Measurements from ENCODE around the gene ALDH16A1. TPM values are rescaled to one million over a fixed set of nuclear protein-coding genes. Genes with fewer than 3 reads are reported as not detected.

The ALDH16A1 gene
- total and polyA plus RNA-seq, 2 donors (not counting 1 experiment from before 2014, with no cell fraction given): 2.4 to 24.9 TPM

- H3K4me1 ChIP-seq (ENCODE audit: control insufficient read depth, extremely low read depth, insufficient read depth, low read length): no peaks in the 10 kb centered on the region
- no peak for TF ChIP-seq EZH2 (IDR thresholded peaks at IDR 0.05; ENCODE audit: low read length, missing control alignments)
- no peak for TF ChIP-seq CTCF (conservative IDR thresholded peaks at IDR 0.05 in 1 of 2, IDR thresholded peaks at IDR 0.05 in 1 of 2; ENCODE audit: low read depth in 1 of 2, low read length in 2 of 2)
- H3K27ac ChIP-seq (ENCODE audit: insufficient read depth, low read length): no peak overlapping the region
- H4K20me1 ChIP-seq (ENCODE audit: control insufficient read depth, extremely low read depth, insufficient read depth, low read length): no peaks in the 10 kb centered on the region
- no peaks in the 10 kb centered on the region for H3K27me3 ChIP-seq (ENCODE audit: control insufficient read depth, insufficient read depth, low read length)
- H3K36me3 ChIP-seq (ENCODE audit: control insufficient read depth, insufficient read depth, low read length): no peaks in the 10 kb centered on the region
- H2AFZ ChIP-seq (ENCODE audit: low read length): no peak overlapping the region
- no peak overlapping the region for H3K4me3 ChIP-seq (replicated peaks in 1 of 4; ENCODE audit: control extremely low read depth in 1 of 4, insufficient read depth in 1 of 4, low read depth in 3 of 4, low read length in 4 of 4)
- H3K79me2 ChIP-seq (ENCODE audit: control insufficient read depth, insufficient read depth, low read length): no peaks in the 10 kb centered on the region
- DNase-seq (ENCODE audit: low read depth in 2 of 2): no peak
- H3K4me2 ChIP-seq (ENCODE audit: extremely low read depth, insufficient read depth, low read length): no peak overlapping the region
- H3K9ac ChIP-seq (ENCODE audit: insufficient read depth, low read length): no peak overlapping the region
- no peaks in the 10 kb centered on the region for H3K9me3 ChIP-seq (ENCODE audit: control insufficient read depth, insufficient read depth, low read depth, low read length)
Measured at GRCh38 chr19:49465371-49465770, 12.3 kb downstream of the ALDH16A1 start.

GRCh38 chr19:49468199-49468598 is 15.2 kb downstream of the ALDH16A1 start:
- Histone ChIP-seq H3K27ac (ENCODE audit: insufficient read depth, low read length) (no peak overlapping the region), H4K20me1 (ENCODE audit: control insufficient read depth, extremely low read depth, insufficient read depth, low read length) (no peaks in the 10 kb centered on the region), H3K27me3 (ENCODE audit: control insufficient read depth, insufficient read depth, low read length) (no peaks in the 10 kb centered on the region), H3K4me1 (ENCODE audit: control insufficient read depth, extremely low read depth, insufficient read depth, low read length) (no peaks in the 10 kb centered on the region), H3K9ac (ENCODE audit: insufficient read depth, low read length) (no peak overlapping the region), H3K79me2 (ENCODE audit: control insufficient read depth, insufficient read depth, low read length) (no peaks in the 10 kb centered on the region), H3K4me2 (ENCODE audit: extremely low read depth, insufficient read depth, low read length) (no peak overlapping the region), H3K36me3 (ENCODE audit: control insufficient read depth, insufficient read depth, low read length) (no peaks in the 10 kb centered on the region), H3K4me3 (replicated peaks in 1 of 4; ENCODE audit: control extremely low read depth in 1 of 4, insufficient read depth in 1 of 4, low read depth in 3 of 4, low read length in 4 of 4) (no peak overlapping the region), H2AFZ (ENCODE audit: low read length) (no peak overlapping the region), H3K9me3 (ENCODE audit: control insufficient read depth, insufficient read depth, low read depth, low read length) (no peaks in the 10 kb centered on the region)
- TF ChIP-seq CTCF (conservative IDR thresholded peaks at IDR 0.05 in 1 of 2, IDR thresholded peaks at IDR 0.05 in 1 of 2; ENCODE audit: low read depth in 1 of 2, low read length in 2 of 2): no peak
- no peak for DNase-seq (ENCODE audit: low read depth in 2 of 2)

GRCh38 chr19:49468746-49469447 is 15.9 kb downstream of the ALDH16A1 start:
- no peak overlapping the region for H3K9ac ChIP-seq (ENCODE audit: insufficient read depth, low read length)
- peak; percentile 23 to 85 for DNase-seq (ENCODE audit: low read depth in 2 of 2)
- no peak overlapping the region for H3K27ac ChIP-seq (ENCODE audit: insufficient read depth, low read length)
- H3K9me3 ChIP-seq (ENCODE audit: control insufficient read depth, insufficient read depth, low read depth, low read length): no peaks in the 10 kb centered on the region
- no peaks in the 10 kb centered on the region for H3K4me1 ChIP-seq (ENCODE audit: control insufficient read depth, extremely low read depth, insufficient read depth, low read length)
- H3K36me3 ChIP-seq (ENCODE audit: control insufficient read depth, insufficient read depth, low read length): no peaks in the 10 kb centered on the region
- H3K4me3 ChIP-seq (replicated peaks in 1 of 4; ENCODE audit: control extremely low read depth in 1 of 4, insufficient read depth in 1 of 4, low read depth in 3 of 4, low read length in 4 of 4): no peak overlapping the region
- no peak overlapping the region for H3K4me2 ChIP-seq (ENCODE audit: extremely low read depth, insufficient read depth, low read length)
- H3K79me2 ChIP-seq (ENCODE audit: control insufficient read depth, insufficient read depth, low read length): no peaks in the 10 kb centered on the region
- no peaks in the 10 kb centered on the region for H4K20me1 ChIP-seq (ENCODE audit: control insufficient read depth, extremely low read depth, insufficient read depth, low read length)
- TF ChIP-seq EZH2 (IDR thresholded peaks at IDR 0.05; ENCODE audit: low read length, missing control alignments): no peak
- no peak for TF ChIP-seq CTCF (conservative IDR thresholded peaks at IDR 0.05 in 1 of 2, IDR thresholded peaks at IDR 0.05 in 1 of 2; ENCODE audit: low read depth in 1 of 2, low read length in 2 of 2)
- H3K27me3 ChIP-seq (ENCODE audit: control insufficient read depth, insufficient read depth, low read length): no peaks in the 10 kb centered on the region
- H2AFZ ChIP-seq (ENCODE audit: low read length): peak overlapping the region; percentile 8
